Astrocyte (in vitro differentiated cells and primary cell): ENCODE measurements around the gene MRPL14.

Experiments used
- CTCF ChIP-seq: IDR thresholded peaks from 2 replicates; pipeline ENCODE4 v1.5.1; 2011; ENCODE audit warnings: low read depth, mild to moderate bottlenecking, inconsistent platforms, low read length, moderate library complexity; ENCODE audit not compliant: insufficient read depth
- EZH2 ChIP-seq: IDR thresholded peaks from 2 replicates; pipeline ENCODE4 v1.6.1; 2012; ENCODE audit warnings: mild to moderate bottlenecking, low read length, inconsistent platforms; ENCODE audit not compliant: insufficient read depth

- TF ChIP-seq CTCF: no peak
- TF ChIP-seq EZH2: no peak
Measured at GRCh38 chr6:44064948-44065272, 62.3 kb downstream of the MRPL14 start.
